ENCODE measurements around the gene IFITM1. TPM values are rescaled to one million over a fixed set of nuclear protein-coding genes. Genes with fewer than 3 reads are reported as not detected.

IFITM1 gene
- total and polyA plus RNA-seq, 9 of the 15 experiments (the other 6 are each of a cell fraction or from before 2014, with no cell fraction given) = 691 to 5,579 (median 974) TPM

DNA sequence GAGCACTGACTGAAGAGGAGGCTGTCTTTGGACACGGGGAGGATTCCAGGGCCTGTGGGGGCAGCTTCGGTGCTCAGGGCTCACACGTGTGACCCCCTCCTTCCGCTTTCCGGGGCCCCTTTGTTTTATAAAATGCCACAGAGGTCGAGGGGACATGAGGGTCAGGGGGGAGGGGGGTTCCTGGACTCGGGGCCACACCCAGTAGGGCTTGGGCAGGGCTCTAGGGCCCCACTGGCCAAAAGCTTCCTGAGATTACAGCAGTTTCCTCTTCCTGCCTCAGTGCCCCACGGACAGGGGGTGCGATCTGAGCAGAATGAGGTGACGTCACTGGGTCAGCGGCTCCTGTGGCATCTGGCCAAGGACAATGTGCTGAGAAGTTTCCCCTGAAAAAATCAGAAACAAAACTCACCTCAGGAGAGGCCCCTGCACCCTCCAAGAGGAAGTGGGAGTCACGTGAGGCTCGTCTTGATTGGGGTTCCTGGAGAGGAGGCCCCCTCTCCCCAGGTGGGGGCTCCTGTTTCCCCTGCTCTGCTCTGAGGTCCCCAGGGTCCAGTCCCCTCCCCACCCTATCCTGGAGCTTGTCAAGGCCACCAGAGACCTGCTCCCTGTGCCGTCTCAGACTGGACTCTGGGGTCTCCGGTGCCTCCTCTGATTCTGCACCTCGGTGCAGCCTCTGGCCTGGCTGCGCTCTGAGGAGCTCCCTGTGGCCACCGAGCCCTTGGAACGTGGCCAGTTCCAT is 13.2 kb downstream of the IFITM1 start (continued):
- TF ChIP-seq, protein P1, sequence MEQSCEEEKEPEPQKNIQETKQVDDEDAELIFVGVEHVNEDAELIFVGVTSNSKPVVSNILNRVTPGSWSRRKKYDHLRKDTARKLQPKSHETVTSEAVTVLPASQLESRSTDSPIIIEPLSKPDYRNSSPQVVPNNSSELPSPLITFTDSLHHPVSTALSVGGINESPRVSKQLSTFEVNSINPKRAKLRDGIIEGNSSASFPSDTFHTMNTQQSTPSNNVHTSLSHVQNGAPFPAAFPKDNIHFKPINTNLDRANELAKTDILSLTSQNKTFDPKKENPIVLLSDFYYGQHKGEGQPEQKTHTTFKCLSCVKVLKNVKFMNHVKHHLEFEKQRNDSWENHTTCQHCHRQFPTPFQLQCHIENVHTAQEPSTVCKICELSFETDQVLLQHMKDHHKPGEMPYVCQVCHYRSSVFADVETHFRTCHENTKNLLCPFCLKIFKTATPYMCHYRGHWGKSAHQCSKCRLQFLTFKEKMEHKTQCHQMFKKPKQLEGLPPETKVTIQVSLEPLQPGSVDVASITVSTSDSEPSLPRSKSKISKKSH (CRISPR knock-in tag; IDR thresholded peaks at IDR 0.05) = no peak
- TF ChIP-seq CBFB (CRISPR knock-in tag; IDR thresholded peaks at IDR 0.05) (no peak), ZNF23 (CRISPR knock-in tag; IDR thresholded peaks at IDR 0.05) (no peak), DMBX1 (CRISPR knock-in tag; IDR thresholded peaks at IDR 0.05; ENCODE audit: borderline replicate concordance) (peak; percentile 82; the same call in 1 of the 2 replicates), ZNF699 (CRISPR knock-in tag; IDR thresholded peaks at IDR 0.05; ENCODE audit: insufficient replicate concordance) (no peak), SIN3A (IDR thresholded peaks at IDR 0.05; ENCODE audit: borderline replicate concordance in 2 of 2, control insufficient read depth in 1 of 2, low read depth in 2 of 2, low read length in 2 of 2) (no peak), POLR3A (IDR thresholded peaks at IDR 0.05; ENCODE audit: borderline replicate concordance, extremely low read depth, insufficient read depth, insufficient read length) (no peak), GTF2F1 (IDR thresholded peaks at IDR 0.05; ENCODE audit: low read depth, low read length) (no peak), NFRKB (IDR thresholded peaks at IDR 0.05; ENCODE audit: low read depth) (0 out of 2 replicates have a peak, but pooled peaks have one; percentile 17), SREBF1 (IDR thresholded peaks at IDR 0.05; ENCODE audit: borderline replicate concordance, low read depth, low read length) (no peak)
- TF ChIP-seq, protein P2, sequence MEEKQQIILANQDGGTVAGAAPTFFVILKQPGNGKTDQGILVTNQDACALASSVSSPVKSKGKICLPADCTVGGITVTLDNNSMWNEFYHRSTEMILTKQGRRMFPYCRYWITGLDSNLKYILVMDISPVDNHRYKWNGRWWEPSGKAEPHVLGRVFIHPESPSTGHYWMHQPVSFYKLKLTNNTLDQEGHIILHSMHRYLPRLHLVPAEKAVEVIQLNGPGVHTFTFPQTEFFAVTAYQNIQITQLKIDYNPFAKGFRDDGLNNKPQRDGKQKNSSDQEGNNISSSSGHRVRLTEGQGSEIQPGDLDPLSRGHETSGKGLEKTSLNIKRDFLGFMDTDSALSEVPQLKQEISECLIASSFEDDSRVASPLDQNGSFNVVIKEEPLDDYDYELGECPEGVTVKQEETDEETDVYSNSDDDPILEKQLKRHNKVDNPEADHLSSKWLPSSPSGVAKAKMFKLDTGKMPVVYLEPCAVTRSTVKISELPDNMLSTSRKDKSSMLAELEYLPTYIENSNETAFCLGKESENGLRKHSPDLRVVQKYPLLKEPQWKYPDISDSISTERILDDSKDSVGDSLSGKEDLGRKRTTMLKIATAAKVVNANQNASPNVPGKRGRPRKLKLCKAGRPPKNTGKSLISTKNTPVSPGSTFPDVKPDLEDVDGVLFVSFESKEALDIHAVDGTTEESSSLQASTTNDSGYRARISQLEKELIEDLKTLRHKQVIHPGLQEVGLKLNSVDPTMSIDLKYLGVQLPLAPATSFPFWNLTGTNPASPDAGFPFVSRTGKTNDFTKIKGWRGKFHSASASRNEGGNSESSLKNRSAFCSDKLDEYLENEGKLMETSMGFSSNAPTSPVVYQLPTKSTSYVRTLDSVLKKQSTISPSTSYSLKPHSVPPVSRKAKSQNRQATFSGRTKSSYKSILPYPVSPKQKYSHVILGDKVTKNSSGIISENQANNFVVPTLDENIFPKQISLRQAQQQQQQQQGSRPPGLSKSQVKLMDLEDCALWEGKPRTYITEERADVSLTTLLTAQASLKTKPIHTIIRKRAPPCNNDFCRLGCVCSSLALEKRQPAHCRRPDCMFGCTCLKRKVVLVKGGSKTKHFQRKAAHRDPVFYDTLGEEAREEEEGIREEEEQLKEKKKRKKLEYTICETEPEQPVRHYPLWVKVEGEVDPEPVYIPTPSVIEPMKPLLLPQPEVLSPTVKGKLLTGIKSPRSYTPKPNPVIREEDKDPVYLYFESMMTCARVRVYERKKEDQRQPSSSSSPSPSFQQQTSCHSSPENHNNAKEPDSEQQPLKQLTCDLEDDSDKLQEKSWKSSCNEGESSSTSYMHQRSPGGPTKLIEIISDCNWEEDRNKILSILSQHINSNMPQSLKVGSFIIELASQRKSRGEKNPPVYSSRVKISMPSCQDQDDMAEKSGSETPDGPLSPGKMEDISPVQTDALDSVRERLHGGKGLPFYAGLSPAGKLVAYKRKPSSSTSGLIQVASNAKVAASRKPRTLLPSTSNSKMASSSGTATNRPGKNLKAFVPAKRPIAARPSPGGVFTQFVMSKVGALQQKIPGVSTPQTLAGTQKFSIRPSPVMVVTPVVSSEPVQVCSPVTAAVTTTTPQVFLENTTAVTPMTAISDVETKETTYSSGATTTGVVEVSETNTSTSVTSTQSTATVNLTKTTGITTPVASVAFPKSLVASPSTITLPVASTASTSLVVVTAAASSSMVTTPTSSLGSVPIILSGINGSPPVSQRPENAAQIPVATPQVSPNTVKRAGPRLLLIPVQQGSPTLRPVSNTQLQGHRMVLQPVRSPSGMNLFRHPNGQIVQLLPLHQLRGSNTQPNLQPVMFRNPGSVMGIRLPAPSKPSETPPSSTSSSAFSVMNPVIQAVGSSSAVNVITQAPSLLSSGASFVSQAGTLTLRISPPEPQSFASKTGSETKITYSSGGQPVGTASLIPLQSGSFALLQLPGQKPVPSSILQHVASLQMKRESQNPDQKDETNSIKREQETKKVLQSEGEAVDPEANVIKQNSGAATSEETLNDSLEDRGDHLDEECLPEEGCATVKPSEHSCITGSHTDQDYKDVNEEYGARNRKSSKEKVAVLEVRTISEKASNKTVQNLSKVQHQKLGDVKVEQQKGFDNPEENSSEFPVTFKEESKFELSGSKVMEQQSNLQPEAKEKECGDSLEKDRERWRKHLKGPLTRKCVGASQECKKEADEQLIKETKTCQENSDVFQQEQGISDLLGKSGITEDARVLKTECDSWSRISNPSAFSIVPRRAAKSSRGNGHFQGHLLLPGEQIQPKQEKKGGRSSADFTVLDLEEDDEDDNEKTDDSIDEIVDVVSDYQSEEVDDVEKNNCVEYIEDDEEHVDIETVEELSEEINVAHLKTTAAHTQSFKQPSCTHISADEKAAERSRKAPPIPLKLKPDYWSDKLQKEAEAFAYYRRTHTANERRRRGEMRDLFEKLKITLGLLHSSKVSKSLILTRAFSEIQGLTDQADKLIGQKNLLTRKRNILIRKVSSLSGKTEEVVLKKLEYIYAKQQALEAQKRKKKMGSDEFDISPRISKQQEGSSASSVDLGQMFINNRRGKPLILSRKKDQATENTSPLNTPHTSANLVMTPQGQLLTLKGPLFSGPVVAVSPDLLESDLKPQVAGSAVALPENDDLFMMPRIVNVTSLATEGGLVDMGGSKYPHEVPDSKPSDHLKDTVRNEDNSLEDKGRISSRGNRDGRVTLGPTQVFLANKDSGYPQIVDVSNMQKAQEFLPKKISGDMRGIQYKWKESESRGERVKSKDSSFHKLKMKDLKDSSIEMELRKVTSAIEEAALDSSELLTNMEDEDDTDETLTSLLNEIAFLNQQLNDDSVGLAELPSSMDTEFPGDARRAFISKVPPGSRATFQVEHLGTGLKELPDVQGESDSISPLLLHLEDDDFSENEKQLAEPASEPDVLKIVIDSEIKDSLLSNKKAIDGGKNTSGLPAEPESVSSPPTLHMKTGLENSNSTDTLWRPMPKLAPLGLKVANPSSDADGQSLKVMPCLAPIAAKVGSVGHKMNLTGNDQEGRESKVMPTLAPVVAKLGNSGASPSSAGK (IDR thresholded peaks at IDR 0.05) = peak; percentile 93
- TF ChIP-seq, protein P3, sequence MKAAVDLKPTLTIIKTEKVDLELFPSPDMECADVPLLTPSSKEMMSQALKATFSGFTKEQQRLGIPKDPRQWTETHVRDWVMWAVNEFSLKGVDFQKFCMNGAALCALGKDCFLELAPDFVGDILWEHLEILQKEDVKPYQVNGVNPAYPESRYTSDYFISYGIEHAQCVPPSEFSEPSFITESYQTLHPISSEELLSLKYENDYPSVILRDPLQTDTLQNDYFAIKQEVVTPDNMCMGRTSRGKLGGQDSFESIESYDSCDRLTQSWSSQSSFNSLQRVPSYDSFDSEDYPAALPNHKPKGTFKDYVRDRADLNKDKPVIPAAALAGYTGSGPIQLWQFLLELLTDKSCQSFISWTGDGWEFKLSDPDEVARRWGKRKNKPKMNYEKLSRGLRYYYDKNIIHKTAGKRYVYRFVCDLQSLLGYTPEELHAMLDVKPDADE (conservative IDR thresholded peaks at IDR 0.05; ENCODE audit: control insufficient read depth, low read depth, low read length) = no peak

All from K562 (cell line).